HTR-8/SVneo (cell line): Measurements from ENCODE around the gene RCE1.
"Not testable (repeated sequence)": the region's sequence is repeated elsewhere in the genome, so short reads cannot be mapped to it uniquely, and the experiment has no call there.

ENCODE experiments used
- DNase-seq: peaks from one replicate; pipeline ENCODE4 v3.0.0; 2011; ENCODE audit warnings: low spot score, mixed read lengths; ENCODE audit not compliant: insufficient read length
- FAIRE-seq: peaks from 2 replicates; lab custom pipeline; 2011; peaks lifted over from hg19 to GRCh38; lab: Jason Lieb, UNC

Gene RCE1, protein sequence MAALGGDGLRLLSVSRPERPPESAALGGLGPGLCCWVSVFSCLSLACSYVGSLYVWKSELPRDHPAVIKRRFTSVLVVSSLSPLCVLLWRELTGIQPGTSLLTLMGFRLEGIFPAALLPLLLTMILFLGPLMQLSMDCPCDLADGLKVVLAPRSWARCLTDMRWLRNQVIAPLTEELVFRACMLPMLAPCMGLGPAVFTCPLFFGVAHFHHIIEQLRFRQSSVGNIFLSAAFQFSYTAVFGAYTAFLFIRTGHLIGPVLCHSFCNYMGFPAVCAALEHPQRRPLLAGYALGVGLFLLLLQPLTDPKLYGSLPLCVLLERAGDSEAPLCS

DNA sequence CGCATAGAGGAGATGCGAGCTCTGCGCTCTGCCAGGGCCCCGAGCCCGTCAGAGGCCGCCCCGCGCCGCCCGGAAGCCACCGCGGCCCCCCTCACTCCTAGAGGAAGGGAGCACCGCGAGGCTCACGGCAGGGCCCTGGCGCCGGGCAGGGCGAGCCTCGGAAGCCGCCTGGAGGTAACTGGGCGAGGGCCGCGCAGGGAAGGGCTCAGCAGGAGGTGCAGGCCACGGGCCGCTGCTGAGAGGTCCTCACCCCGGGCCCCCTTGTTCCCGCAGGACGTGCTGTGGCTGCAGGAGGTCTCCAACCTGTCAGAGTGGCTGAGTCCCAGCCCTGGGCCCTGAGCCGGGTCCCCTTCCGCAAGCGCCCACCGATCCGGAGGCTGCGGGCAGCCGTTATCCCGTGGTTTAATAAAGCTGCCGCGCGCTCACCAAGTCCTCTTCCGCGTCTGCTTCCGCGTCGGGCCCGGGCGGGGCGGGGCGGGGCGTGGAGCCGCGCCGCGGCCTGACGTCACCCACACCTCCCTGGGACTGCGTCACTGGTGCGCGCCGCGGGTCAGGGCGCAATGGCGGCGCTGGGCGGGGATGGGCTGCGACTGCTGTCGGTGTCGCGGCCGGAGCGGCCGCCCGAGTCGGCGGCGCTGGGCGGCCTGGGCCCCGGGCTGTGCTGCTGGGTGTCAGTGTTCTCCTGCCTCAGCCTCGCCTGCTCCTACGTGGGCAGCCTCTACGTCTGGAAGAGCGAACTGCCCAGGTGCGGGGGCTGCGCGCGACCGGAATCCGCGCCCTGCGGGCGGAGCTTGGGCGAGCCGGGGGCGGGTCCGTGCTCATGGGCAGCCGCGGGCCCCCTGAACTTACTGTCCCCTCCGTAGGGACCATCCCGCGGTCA, at the start of gene RCE1:
Gene RCE1, plus strand, starts transcription at position 546 of the 880 bp plus-strand sequence. Its CDS starts 15 bp downstream, at position 561.
- FAIRE-seq: peak; percentile 92
- DNase-seq: peak; percentile 92

DNA sequence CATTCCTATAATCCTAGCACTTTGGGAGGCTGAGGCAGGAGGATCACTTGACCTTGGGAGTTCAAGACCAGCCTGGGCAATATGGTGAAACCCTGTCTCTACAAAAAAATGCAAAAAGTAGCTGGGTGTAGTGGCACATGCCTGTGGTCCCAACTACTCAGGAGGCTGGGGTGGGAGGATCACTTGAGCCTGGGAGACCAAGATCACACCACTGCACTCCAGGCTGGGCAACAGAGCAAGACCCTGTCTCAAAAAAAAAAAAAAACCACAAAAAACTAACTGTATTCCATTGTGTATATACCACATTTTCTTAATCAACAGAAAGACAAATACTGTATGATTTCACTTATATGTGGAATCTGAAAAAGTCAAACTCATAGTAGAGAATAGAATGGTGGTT, 43.4 kb upstream of the RCE1 start:
- DNase-seq, FAIRE-seq: not testable (repeated sequence)

DNA sequence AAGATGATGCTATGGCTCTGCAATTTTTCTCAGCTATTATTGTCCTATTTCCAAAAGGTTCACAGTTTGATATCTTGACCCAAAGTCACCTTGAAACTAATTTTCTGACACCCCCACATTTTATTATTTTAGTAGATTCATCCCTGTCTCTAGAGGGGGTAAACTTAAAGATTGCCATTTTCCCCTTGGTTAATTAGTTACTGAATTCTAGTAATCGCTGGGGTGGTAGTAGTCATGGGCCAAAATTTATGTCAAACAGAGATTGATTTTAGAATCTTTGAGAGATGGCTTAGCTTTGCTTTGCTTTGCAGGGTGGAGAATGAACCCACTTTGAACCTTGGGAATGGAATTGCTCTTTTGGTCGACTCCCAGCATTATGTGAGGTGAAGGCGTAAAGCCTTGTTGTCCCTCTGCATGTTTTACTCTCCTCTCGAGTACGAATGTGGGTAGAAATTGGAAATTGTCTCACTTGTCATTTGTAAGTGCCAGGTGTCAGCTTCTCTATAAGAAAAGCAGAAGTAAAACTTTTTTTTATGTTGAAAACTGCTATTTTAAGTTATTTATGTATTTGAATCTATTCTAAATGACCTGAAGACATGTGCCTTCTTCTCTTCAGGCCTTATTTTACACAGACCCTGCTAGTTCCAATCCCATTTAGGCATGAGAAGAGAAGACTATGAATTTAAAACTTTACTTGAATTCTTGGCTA, 42.4 kb upstream of the RCE1 start:
- DNase-seq (no peak), FAIRE-seq (no peak)

DNA sequence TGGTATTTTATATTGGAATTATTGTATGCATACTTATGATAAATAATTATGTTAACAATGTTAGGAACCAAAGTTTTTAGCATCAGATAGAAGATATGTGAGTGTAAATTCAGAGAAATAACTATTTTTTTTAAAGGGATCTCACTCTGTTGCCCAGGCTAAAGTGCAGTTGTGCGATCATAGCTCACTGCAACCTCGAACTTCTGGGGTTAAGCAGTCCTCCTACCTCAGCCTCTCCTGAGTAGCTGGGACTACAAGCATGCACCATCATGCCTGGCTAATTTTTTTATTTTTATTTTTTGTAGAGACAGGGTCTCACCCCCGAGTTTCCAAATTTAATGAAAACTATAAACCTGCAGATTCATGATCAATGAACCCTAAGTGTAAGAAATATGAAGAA, 33.6 kb upstream of the RCE1 start:
- FAIRE-seq (no peak), DNase-seq (no peak)

DNA sequence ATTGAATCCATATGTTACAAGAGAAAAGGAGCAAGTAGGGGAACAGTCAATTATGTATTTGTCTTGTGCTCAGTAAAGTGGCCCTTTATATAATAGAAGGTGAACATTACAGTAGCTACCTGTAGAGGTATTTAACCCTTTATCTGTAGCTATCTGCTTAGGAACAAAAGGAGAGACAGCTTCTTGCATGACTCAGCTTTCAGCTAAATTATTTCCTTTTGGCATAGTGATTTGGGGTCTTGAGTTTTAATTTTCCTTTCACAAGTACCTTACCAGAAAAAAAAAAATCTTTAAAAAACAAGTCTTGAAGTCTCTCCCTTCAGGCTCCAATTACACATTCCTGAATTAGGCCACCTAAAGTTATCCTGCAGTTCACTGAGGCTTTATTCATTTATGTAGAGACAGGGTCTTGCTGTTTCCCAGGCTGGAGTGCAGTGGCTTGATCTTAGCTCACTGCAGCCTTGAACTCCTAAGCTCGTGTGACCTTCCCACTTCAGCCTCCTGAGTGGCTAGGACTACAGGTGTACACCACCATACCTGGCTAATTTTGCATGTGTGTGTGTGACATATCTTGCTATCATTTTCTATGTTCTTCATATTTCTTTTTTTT, 32.6 kb upstream of the RCE1 start:
- no peak for FAIRE-seq
- DNase-seq: no peak

DNA sequence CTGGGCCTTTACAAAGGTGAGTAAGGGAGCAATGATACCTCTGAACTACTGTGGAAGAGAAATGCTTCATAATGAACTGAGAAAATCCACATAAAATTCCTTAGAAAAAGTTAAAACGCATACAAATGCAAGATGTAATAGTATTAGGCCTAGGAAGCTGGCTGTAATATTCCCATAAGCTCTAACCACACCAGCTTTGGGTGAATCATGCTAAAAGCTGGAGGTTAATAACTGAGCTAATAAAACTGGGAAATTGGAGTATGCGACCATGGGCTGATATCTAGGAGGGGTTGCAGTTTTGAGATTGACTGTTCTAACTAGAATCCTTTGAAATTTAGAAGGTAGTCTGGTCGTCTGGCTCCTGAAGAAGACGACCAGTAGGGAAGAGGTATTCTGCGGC, 28.6 kb upstream of the RCE1 start:
- no peak for FAIRE-seq
- no peak for DNase-seq

DNA sequence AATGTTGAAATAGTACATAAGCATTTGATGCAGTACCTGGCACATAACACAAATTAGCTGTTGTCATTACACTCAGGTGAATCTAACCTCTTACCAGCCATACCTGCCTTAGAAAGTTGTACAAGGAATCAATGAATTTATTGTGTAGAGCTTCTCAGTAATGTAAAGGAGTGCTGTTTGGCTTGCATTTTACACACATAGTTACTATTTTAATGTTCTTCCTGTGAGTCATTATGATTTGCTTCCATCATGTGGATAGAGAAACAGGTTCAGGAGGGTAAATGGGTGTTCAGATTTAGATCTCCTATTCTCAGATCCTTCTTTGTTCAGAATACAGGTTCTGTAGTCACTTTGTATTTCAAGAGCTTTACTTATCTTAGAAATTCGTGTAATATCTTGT, 27.6 kb upstream of the RCE1 start:
- DNase-seq: no peak
- FAIRE-seq: no peak

DNA sequence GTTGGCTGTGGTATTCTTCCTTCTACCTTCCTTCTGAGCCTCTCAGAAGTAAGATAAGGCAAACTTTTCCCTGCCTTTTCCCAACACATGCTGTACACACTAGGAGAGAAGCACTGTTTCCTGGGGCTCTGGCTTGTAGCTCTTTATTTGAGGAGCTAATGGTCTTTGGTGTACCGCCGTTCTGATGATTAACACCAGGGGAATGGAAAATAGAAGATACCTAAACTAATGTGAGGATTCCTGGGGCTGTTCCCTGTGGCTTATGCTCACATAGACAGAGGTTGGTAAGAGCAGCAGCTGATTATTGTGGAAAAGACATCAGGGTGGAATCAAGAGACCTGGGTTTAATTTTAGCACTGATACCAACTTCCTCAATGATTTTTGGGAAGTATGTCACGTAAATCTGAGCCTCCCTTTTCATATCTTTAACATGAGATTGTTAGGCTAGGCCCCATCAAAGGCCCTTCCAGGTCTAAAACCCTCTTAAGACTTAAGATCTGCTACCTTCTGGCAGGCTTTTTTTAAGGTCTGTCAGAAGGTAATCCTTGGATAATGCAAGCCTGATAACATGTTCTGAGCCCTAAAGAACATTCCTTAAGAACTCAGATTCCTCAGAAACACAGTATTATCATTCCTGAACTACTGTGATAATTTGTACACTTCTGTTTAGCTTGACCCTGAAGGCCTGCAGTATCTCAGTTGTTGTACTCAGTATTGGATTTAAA, 24.8 kb upstream of the RCE1 start:
- FAIRE-seq: no peak

DNA sequence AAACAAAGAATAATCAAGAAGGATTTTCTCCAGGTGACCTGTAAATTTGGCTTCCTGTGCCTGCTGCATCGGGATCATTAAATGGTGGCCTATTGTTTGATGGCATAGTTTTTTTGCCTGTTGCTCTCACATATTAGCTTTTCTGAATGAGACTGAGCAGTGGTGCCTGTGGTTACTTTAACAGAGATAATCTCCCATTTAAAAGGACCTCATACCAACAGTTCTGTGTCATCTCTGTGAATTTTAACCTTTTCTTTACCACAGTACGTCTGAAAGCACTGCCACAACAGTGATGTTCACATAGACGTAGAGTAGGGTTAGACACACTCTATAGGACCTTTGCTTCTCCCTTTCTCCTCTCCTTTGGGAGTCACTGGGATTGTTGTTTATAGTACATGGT, 22.9 kb upstream of the RCE1 start:
- DNase-seq (no peak), FAIRE-seq (no peak)

More for the DNA sequence above, 24.8 kb upstream of the RCE1 start:
- no peak for DNase-seq

DNA sequence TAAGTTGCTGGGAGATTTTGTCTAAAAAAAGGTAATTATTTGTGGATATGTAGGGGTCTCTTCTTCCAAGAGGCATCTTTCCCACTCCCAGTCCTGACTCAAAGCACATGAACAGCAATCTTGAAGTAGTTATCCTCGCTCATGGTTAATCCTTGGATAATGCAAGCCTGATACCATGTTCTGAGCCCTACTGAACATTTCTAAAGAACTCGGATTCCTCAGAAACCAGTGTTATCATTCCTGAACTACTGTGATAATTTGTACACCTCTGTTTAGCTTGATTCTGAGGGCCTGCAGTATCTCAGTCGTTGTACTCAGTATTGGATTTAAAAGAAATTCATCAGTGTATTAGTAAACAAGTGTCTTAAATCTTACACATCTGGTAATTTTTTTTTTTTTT, 22.3 kb upstream of the RCE1 start:
- FAIRE-seq: no peak
- no peak for DNase-seq

DNA sequence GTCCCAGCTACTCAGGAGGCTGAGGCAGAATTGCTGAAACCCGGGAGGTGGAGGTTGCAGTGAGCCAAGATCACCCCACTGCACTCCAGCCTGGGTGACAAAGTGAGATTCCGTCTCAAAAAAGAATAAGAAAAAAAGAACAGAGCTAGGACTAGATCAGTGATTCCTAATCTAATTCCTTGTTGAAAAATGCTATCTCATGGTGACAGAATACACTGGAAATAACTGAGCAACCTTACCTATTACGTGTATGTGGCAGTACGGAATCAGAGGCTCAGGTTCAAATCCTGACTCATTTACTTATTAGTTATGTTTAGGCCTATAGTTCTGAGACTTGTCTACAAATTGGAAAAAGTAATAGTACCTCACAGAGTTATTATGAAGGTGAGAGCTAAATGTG, 19.5 kb upstream of the RCE1 start:
- FAIRE-seq (no peak), DNase-seq (no peak)

DNA sequence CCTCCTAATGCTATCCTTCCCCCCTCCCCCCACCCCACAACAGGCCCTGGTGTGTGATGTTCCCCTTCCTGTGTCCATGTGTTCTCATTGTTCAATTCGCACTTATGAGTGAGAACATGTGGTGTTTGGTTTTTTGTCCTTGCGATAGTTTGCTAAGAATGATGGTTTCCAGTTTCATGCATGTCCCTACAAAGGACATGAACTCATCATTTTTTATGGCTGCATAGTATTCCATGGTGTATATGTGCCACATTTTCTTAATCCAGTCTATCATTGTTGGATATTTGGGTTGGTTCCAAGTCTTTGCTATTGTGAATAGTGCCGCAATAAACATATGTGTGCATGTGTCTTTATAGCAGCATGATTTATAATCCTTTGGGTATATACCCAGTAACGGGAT, 18.7 kb upstream of the RCE1 start:
- not testable (repeated sequence) for DNase-seq, FAIRE-seq

DNA sequence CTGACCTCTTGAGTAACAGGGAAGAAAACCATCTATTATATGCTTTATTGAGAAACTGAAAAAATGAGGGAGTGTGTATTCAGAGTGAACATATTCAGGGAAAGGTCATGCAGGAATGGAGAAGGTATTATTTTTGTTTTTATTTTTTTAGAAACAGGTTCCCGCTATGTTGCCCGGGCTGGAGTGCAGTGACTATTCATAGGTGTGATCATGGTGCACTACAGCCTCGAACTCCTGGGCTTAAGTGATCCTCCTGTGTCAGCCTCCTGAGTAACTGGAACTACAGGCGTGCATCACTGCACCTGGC, 8.7 kb upstream of the RCE1 start:
- FAIRE-seq (no peak), DNase-seq (no peak)

DNA sequence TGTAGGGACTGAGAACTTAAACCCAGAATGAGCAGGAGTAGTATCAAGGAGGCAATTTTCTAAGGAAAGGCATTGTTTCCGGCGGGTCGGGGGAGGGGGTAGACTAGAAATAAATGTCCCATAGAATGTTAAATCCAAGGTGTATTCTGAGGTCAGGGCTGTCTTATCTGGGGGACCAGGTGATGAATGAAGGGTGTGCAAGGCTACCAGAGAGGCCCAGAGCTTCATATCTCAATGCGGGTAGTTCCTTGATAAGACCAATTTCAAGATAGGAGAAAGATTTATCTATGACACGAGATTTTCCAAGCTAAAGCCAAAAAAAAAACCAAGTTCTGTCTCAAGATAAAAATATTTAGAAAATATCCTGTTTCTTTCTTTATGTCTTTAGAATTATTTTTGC, 8.3 kb upstream of the RCE1 start:
- DNase-seq: no peak
- FAIRE-seq: no peak

DNA sequence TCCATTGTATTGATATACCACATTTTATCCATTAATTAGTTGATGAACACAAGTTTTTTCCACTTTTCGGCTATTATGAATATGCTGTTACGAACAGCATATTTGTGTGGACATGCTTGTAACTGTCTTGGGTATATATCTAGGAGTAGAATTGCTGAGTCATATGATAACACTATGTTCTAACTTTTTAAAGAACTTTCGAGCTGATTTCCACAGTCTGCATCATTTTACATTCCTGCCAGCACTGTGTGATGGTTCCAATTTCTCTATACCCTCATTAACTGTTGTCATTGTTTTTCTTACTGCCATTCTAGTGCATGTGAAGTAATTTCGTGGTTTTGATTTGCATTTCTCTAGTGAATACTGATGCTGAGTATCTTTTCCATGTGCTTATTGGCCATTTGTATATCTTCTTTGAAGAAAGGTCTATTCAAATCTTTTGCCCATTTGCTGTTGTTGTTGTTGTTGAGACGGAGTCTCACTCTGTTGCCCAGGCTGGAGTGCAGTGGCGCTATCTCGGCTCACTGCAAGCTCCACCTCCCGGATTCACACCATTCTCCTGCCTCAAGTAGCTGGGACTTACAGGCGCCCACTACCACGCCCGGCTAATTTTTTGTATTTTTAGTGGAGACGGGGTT, 7.4 kb upstream of the RCE1 start:
- DNase-seq (no peak), FAIRE-seq (no peak)

DNA sequence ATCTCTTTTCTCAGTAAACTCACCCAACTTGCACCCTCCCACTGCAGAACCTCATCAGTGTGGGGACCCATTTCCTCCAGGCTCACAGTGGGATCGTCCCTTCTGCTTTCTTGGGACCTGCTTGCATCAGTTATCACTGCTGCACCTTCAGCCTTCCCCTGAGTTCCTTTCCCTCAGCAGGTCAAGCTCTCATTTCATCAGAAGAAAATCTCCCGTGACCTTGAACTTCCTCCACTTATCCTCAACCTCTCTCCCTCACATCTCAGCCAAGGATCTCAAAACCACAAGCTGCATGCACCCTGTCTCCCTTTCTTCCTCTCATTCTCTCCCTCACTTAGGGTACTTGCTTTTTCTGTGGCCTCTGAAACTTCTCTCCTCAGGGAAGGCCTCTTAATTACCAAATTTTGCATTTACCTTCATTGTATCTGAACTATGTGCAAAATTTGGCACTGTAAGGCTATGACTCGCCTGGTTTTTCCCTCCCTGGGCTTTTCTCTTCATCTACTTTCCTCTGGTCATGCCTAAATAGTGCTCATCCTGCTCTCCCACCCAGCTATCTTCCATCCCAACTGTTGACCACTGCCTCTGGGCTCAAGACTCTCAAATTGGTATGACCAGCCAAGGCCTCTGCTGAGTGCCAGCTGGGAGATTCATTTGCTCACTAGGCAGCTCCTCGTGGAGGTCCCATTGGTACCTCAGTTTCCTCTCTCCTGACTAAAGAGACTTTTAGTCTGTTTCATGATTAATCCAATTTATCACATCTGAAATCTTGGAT, 2.7 kb upstream of the RCE1 start:
- FAIRE-seq (no peak), DNase-seq (no peak)

DNA sequence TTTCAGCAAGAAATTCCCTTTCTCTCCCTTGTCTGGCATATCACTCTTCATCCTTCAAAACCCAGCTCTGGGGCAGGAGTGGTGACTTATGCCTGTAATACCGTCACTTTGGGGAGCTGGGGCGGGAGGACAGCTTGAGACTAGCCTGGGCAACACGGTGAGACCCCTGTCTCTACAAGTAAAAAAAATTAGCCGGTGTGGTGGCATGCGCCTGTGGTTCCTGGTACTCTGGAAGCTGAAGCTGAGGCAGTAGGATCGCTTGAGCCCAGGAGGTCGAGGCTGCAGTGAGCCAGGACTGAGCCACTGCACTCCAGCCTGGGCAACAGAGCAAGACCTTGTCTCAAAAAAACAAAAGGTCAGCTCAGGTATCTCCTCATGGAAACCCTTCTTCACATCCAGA, 1.4 kb upstream of the RCE1 start:
- FAIRE-seq (no peak), DNase-seq (no peak)

DNA sequence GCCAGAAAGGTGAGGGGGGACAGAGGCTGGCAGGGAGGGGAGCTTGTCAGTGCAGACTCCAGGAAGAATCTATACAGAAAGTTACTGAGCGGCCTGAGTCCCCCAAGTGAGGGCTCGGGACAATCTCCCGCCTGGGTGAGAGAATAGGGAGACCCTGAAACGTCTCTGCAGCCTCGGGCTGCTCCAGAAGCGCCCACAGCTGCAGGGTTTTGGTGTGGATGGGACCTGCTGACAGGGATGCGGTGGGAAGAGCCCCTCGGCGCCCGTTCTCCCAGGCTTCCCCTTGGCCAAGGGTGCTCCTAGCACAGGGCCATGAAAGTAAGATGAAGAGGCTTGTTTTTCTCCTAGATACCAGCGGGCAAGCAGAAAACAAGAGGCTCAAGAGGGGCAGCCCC, 743 bp upstream of the RCE1 start:
- FAIRE-seq: no peak
- no peak for DNase-seq
